DOHH2 (cell line): ENCODE measurements around the gene SCGB1C1.

Experiments used
- H3F3A ChIP-seq: fragments of 200-600 bp; sonication (generic), shearing (Covaris generic); 2 replicates; pipeline ENCODE4 v1.6.0; 2016; ENCODE audit warnings: antibody characterized with exemption, mild to moderate bottlenecking; ENCODE audit not compliant: control insufficient read depth, insufficient read depth
- H3K27ac ChIP-seq: fragments of 200-600 bp; sonication (generic); 2 replicates; pipeline ENCODE4 v1.5.1; 2014; ENCODE audit warnings: low read depth, mild to moderate bottlenecking, low read length, moderate library complexity
- H3K27me3 ChIP-seq: fragments of 200-600 bp; sonication (generic); 2 replicates; pipeline ENCODE4 v1.6.1; 2014; ENCODE audit warnings: mild to moderate bottlenecking, low read length, mixed read lengths; ENCODE audit not compliant: control insufficient read depth
- H3K36me3 ChIP-seq: fragments of 200-600 bp; sonication (generic); 2 replicates; pipeline ENCODE4 v1.6.1; 2014; ENCODE audit warnings: mild to moderate bottlenecking, low read length, moderate library complexity, mixed read lengths; ENCODE audit not compliant: control insufficient read depth
- H3K4me1 ChIP-seq: fragments of 200-600 bp; sonication (generic); 2 replicates; pipeline ENCODE4 v1.6.1; 2014; ENCODE audit warnings: mild to moderate bottlenecking, low read length, mixed read lengths; ENCODE audit not compliant: control insufficient read depth
- H3K4me2 ChIP-seq: fragments of 200-600 bp; sonication (generic); 2 replicates; pipeline ENCODE4 v1.6.0; 2014; ENCODE audit warnings: mild to moderate bottlenecking, low read length, moderate library complexity
- H3K4me3 ChIP-seq: fragments of 200-600 bp; sonication (generic); 2 replicates; pipeline ENCODE4 v1.5.1; 2014; ENCODE audit warnings: mild to moderate bottlenecking, low read length, mixed read lengths
- H3K79me2 ChIP-seq: fragments of 200-600 bp; sonication (generic); 2 replicates; pipeline ENCODE4 v1.6.1; 2014; ENCODE audit warnings: mild to moderate bottlenecking, low read length, mixed read lengths; ENCODE audit not compliant: control insufficient read depth
- H3K9me2 ChIP-seq: fragments of 200-600 bp; sonication (generic); replicated peaks from 2 replicates; pipeline ENCODE4 v1.6.1; 2014; ENCODE audit warnings: mild to moderate bottlenecking, low read length, mixed read lengths; ENCODE audit not compliant: control insufficient read depth
- H3K9me3 ChIP-seq: fragments of 200-600 bp; sonication (generic); 2 replicates; pipeline ENCODE4 v1.6.1; 2014; ENCODE audit warnings: antibody characterized with exemption, low read length, mixed read lengths; ENCODE audit not compliant: control insufficient read depth, insufficient read depth
- H4K20me1 ChIP-seq: fragments of 200-600 bp; sonication (generic); 2 replicates; pipeline ENCODE4 v1.6.0; 2014; ENCODE audit warnings: low read depth, mild to moderate bottlenecking, antibody characterized with exemption, low read length, moderate library complexity; ENCODE audit not compliant: control insufficient read depth, insufficient read depth
- CTCF ChIP-seq: fragments of 200-600 bp; sonication (generic); IDR thresholded peaks from one replicate; pipeline ENCODE4 v1.5.1; 2014; ENCODE audit warnings: antibody characterized with exemption, mild to moderate bottlenecking, low read depth, low read length; ENCODE audit not compliant: poor library complexity, severe bottlenecking
- EZH2phosphoT487 ChIP-seq: fragments of 200-600 bp; sonication (generic); IDR thresholded peaks from 2 replicates; pipeline ENCODE4 v1.6.1; 2017; ENCODE audit warnings: borderline replicate concordance, mild to moderate bottlenecking, antibody characterized with exemption, low read length, moderate library complexity, mixed read lengths

SCGB1C1 gene

GRCh38 chr11:240315-240714 is 47.4 kb downstream of the SCGB1C1 start:
- H3F3A ChIP-seq: peaks cover 3% of the 10 kb centered on the region; the same call in 1 of the 2 replicates
- H3K36me3 ChIP-seq: peaks cover 69% of the 10 kb centered on the region
- H3K27me3 ChIP-seq: no peaks in the 10 kb centered on the region
- H3K9me3 ChIP-seq: no peaks in the 10 kb centered on the region
- H4K20me1 ChIP-seq: no peaks in the 10 kb centered on the region; the same call in 1 of the 2 replicates
- peaks cover 69% of the 10 kb centered on the region for H3K79me2 ChIP-seq
- TF ChIP-seq EZH2phosphoT487 (no peak), CTCF (no peak)
- no peak overlapping the region for H3K27ac ChIP-seq
- no peak overlapping the region for H3K4me3 ChIP-seq
- H3K9me2 ChIP-seq: no peaks in the 10 kb centered on the region
- H3K4me2 ChIP-seq: no peak overlapping the region
- H3K4me1 ChIP-seq: peaks cover 17% of the 10 kb centered on the region

- TF ChIP-seq CTCF (no peak), EZH2phosphoT487 (no peak)
- peaks cover 62% of the 10 kb centered on the region for H3K79me2 ChIP-seq
- H3F3A ChIP-seq: peaks cover under 1% of the 10 kb centered on the region; the same call in 1 of the 2 replicates
- H3K36me3 ChIP-seq: peaks cover 82% of the 10 kb centered on the region
- H3K4me3 ChIP-seq: no peak overlapping the region
- H3K9me2 ChIP-seq: no peaks in the 10 kb centered on the region
- no peaks in the 10 kb centered on the region; the same call in 1 of the 2 replicates for H4K20me1 ChIP-seq
- no peak overlapping the region for H3K4me2 ChIP-seq
- no peak overlapping the region for H3K27ac ChIP-seq
- no peaks in the 10 kb centered on the region for H3K27me3 ChIP-seq
- H3K4me1 ChIP-seq: peaks cover 13% of the 10 kb centered on the region
- no peaks in the 10 kb centered on the region for H3K9me3 ChIP-seq
These were observed 48.8 kb downstream of the SCGB1C1 start for GRCh38 chr11:241634-242033.
